ENCODE measurements around the gene LCE1F.

The LCE1F gene

GRCh38 chr1:152774875-152775274, at the start of gene LCE1F:
Gene LCE1F, plus strand, starts transcription at chr1:152775140. Its CDS starts 1,232 bp downstream, at chr1:152776372.
- no peak for DNase-seq (ENCODE audit: low read depth in 2 of 2)

- DNase-seq (ENCODE audit: low read depth in 2 of 2), result no peak
These were observed 49.7 kb upstream of the LCE1F start for GRCh38 chr1:152725261-152725660.

GRCh38 chr1:152728986-152729385, 46.0 kb upstream of the LCE1F start:
- DNase-seq (ENCODE audit: low read depth in 2 of 2), result no peak

- no peak for DNase-seq (ENCODE audit: low read depth in 2 of 2)
These were observed 39.3 kb upstream of the LCE1F start for GRCh38 chr1:152735648-152736047.

GRCh38 chr1:152737997-152738396, 36.9 kb upstream of the LCE1F start:
- no peak for DNase-seq (ENCODE audit: low read depth in 2 of 2)

GRCh38 chr1:152739841-152740240, 35.1 kb upstream of the LCE1F start:
- no peak for DNase-seq (ENCODE audit: low read depth in 2 of 2)

- no peak for DNase-seq (ENCODE audit: low read depth in 2 of 2)
These were observed 33.3 kb upstream of the LCE1F start for GRCh38 chr1:152741656-152742055.

- DNase-seq (ENCODE audit: low read depth in 2 of 2), result no peak
These were observed 31.4 kb upstream of the LCE1F start for GRCh38 chr1:152743371-152744145.

- DNase-seq (ENCODE audit: low read depth in 2 of 2), result no peak
These were observed 29.6 kb upstream of the LCE1F start for GRCh38 chr1:152745289-152745704.

GRCh38 chr1:152745765-152746444, 29.0 kb upstream of the LCE1F start:
- DNase-seq (ENCODE audit: low read depth in 2 of 2), result no peak

- no peak for DNase-seq (ENCODE audit: low read depth in 2 of 2)
These were observed 27.1 kb upstream of the LCE1F start for GRCh38 chr1:152747831-152748230.

- DNase-seq (ENCODE audit: low read depth in 2 of 2), result no peak
These were observed 22.7 kb upstream of the LCE1F start for GRCh38 chr1:152752225-152752624.

- DNase-seq (ENCODE audit: low read depth in 2 of 2), result no peak
These were observed 21.4 kb upstream of the LCE1F start for GRCh38 chr1:152753586-152753985.

- no peak for DNase-seq (ENCODE audit: low read depth in 2 of 2)
These were observed 18.1 kb upstream of the LCE1F start for GRCh38 chr1:152756872-152757271.

- no peak for DNase-seq (ENCODE audit: low read depth in 2 of 2)
These were observed 17.2 kb upstream of the LCE1F start, which contains the start of gene KPRP for GRCh38 chr1:152757747-152758146. Gene KPRP, plus strand, starts transcription at chr1:152758025. Its CDS starts 1,564 bp downstream, at chr1:152759589.

- DNase-seq (ENCODE audit: low read depth in 2 of 2), result no peak
These were observed 16.3 kb upstream of the LCE1F start for GRCh38 chr1:152758636-152759035.

GRCh38 chr1:152759453-152760173, 15.3 kb upstream of the LCE1F start:
- no peak for DNase-seq (ENCODE audit: low read depth in 2 of 2)

- no peak for DNase-seq (ENCODE audit: low read depth in 2 of 2)
These were observed 14.3 kb upstream of the LCE1F start for GRCh38 chr1:152760551-152761190.

GRCh38 chr1:152761609-152762213, 13.2 kb upstream of the LCE1F start:
- DNase-seq (ENCODE audit: low read depth in 2 of 2), result no peak

- DNase-seq (ENCODE audit: low read depth in 2 of 2), result no peak
These were observed 6.0 kb upstream of the LCE1F start for GRCh38 chr1:152768847-152769533.

- no peak for DNase-seq (ENCODE audit: low read depth in 2 of 2)
These were observed 4.5 kb upstream of the LCE1F start for GRCh38 chr1:152770411-152770810.

All from stimulated activated CD8-positive, alpha-beta memory T cell treated with anti-CD3 and anti-CD28 coated beads, Interleukin-7, amount 100 ng/mL, for 1 hour (primary cell).